Mesendoderm (in vitro differentiated cells): ENCODE results near the gene UNC119B.

Experiments used
- DNase-seq: peaks from one replicate; pipeline ENCODE4 v3.0.0; 2013
- H2AK5ac ChIP-seq: 2 replicates; pipeline ENCODE4 v1.6.1; 2013; ENCODE audit warnings: low read length, inconsistent platforms
- H2BK120ac ChIP-seq: 2 replicates; pipeline ENCODE4 v1.6.1; 2013; ENCODE audit warnings: low read depth, mild to moderate bottlenecking, low read length, moderate library complexity, mixed read lengths
- H2BK15ac ChIP-seq: replicated peaks from 2 replicates; pipeline ENCODE4 v1.6.1; 2013; ENCODE audit warnings: low read depth, mild to moderate bottlenecking, moderate library complexity
- H2BK5ac ChIP-seq: 2 replicates; pipeline ENCODE4 v1.6.1; 2013; ENCODE audit warnings: low read length, inconsistent platforms
- H3K18ac ChIP-seq: 2 replicates; pipeline ENCODE4 v1.6.1; 2013; ENCODE audit warnings: mild to moderate bottlenecking, low read length, mixed read lengths
- H3K23ac ChIP-seq: one replicate; pipeline ENCODE4 v1.6.1; 2013; ENCODE audit warnings: low read length
- H3K27ac ChIP-seq: 2 replicates; pipeline ENCODE4 v1.5.1; 2013; ENCODE audit warnings: low read depth, mild to moderate bottlenecking, inconsistent platforms, low read length, moderate library complexity
- H3K27me3 ChIP-seq: 2 replicates; pipeline ENCODE4 v1.6.1; 2013; ENCODE audit warnings: low read length, control low read depth, mild to moderate bottlenecking, inconsistent platforms; ENCODE audit not compliant: insufficient read depth, poor library complexity
- H3K36me3 ChIP-seq: 2 replicates; pipeline ENCODE4 v1.6.1; 2013; ENCODE audit warnings: low read length, inconsistent platforms; ENCODE audit not compliant: control insufficient read depth, insufficient read depth
- H3K4ac ChIP-seq: one replicate; pipeline ENCODE4 v1.6.1; 2013; ENCODE audit warnings: low read depth, mild to moderate bottlenecking, low read length, moderate library complexity
- H3K4me1 ChIP-seq: 2 replicates; pipeline ENCODE4 v1.6.1; 2013; ENCODE audit warnings: low read depth, low read length, inconsistent platforms; ENCODE audit not compliant: control insufficient read depth
- H3K4me2 ChIP-seq: 2 replicates; pipeline ENCODE4 v1.6.1; 2013; ENCODE audit warnings: low read length
- H3K4me3 ChIP-seq: 2 replicates; pipeline ENCODE4 v1.5.1; 2013; ENCODE audit warnings: mild to moderate bottlenecking, low read length
- H3K56ac ChIP-seq: one replicate; pipeline ENCODE4 v1.6.1; 2013; ENCODE audit warnings: low read length
- H3K79me1 ChIP-seq: 2 replicates; pipeline ENCODE4 v1.6.1; 2013; ENCODE audit warnings: low read length, inconsistent platforms
- H3K79me2 ChIP-seq: 2 replicates; pipeline ENCODE4 v1.6.1; 2013; ENCODE audit warnings: mild to moderate bottlenecking, low read length; ENCODE audit not compliant: control insufficient read depth, insufficient read depth
- H3K9ac ChIP-seq: 2 replicates; pipeline ENCODE4 v1.6.1; 2013; ENCODE audit warnings: low read length, inconsistent platforms
- H4K5ac ChIP-seq: one replicate; pipeline ENCODE4 v1.6.1; 2013; ENCODE audit warnings: low read length
- H4K8ac ChIP-seq: one replicate; pipeline ENCODE4 v1.6.1; 2013; ENCODE audit warnings: low read depth, mild to moderate bottlenecking, control low read depth, low read length, moderate library complexity
- WGBS: extraction: QIAGEN DNeasy Blood & Tissue Kit; methylation state at CpG from one replicate; pipeline ENCODE4 v1.1.7; 2013; ENCODE audit warnings: low lambda C conversion rate, missing lambda C conversion rate; ENCODE audit not compliant: insufficient coverage; ENCODE audit errors: extremely low coverage; 5-methylcytosine and 5-hydroxymethylcytosine counted together

Gene UNC119B

GRCh38 chr12:120736404-120737331 is 26.4 kb downstream of the UNC119B start:
- no CpG with 5 or more reads among the region's 38 CpGs for WGBS
- no peak overlapping the region for H3K27ac ChIP-seq
- no peak overlapping the region for H2BK120ac ChIP-seq
- DNase-seq: no peak
- no peaks in the 10 kb centered on the region for H3K4me1 ChIP-seq
- H3K56ac ChIP-seq: no peak overlapping the region
- no peak overlapping the region for H3K4ac ChIP-seq
- H3K23ac ChIP-seq: no peak overlapping the region
- no peaks in the 10 kb centered on the region for H3K27me3 ChIP-seq
- H3K79me1 ChIP-seq: no peaks in the 10 kb centered on the region
- H2BK15ac ChIP-seq: no peak overlapping the region
- no peak overlapping the region for H2BK5ac ChIP-seq
- H2AK5ac ChIP-seq: no peak overlapping the region
- H4K8ac ChIP-seq: no peak overlapping the region
- no peak overlapping the region for H3K4me3 ChIP-seq
- no peaks in the 10 kb centered on the region for H3K79me2 ChIP-seq
- no peak overlapping the region for H3K4me2 ChIP-seq
- no peak overlapping the region for H4K5ac ChIP-seq
- H3K36me3 ChIP-seq: no peaks in the 10 kb centered on the region
- no peak overlapping the region for H3K18ac ChIP-seq
- H3K9ac ChIP-seq: no peak overlapping the region

GRCh38 chr12:120737557-120738251 is 27.4 kb downstream of the UNC119B start:
- Histone ChIP-seq H3K56ac (no peak overlapping the region), H2BK5ac (no peak overlapping the region), H3K4me3 (no peak overlapping the region), H3K27me3 (no peaks in the 10 kb centered on the region), H3K4ac (no peak overlapping the region), H2BK120ac (no peak overlapping the region), H3K79me2 (no peaks in the 10 kb centered on the region), H3K4me2 (no peak overlapping the region), H2BK15ac (no peak overlapping the region), H3K79me1 (no peaks in the 10 kb centered on the region), H3K36me3 (no peaks in the 10 kb centered on the region), H4K5ac (no peak overlapping the region), H3K27ac (no peak overlapping the region), H3K23ac (no peak overlapping the region), H4K8ac (no peak overlapping the region), H3K18ac (no peak overlapping the region), H3K9ac (no peak overlapping the region), H2AK5ac (no peak overlapping the region), H3K4me1 (no peaks in the 10 kb centered on the region)
- WGBS: no CpG with 5 or more reads among the region's 25 CpGs
- peak; percentile 74 for DNase-seq

- H3K36me3 ChIP-seq: no peaks in the 10 kb centered on the region
- no peak overlapping the region for H3K56ac ChIP-seq
- H3K4me3 ChIP-seq: no peak overlapping the region
- H3K9ac ChIP-seq: no peak overlapping the region
- H4K5ac ChIP-seq: no peak overlapping the region
- no peaks in the 10 kb centered on the region for H3K79me2 ChIP-seq
- no peak for DNase-seq
- no peak overlapping the region for H3K27ac ChIP-seq
- H3K79me1 ChIP-seq: no peaks in the 10 kb centered on the region
- H2AK5ac ChIP-seq: no peak overlapping the region
- H3K4me1 ChIP-seq: no peaks in the 10 kb centered on the region
- no peak overlapping the region for H3K18ac ChIP-seq
- H3K23ac ChIP-seq: no peak overlapping the region
- no peaks in the 10 kb centered on the region for H3K27me3 ChIP-seq
- H4K8ac ChIP-seq: no peak overlapping the region
- H3K4me2 ChIP-seq: no peak overlapping the region
- H2BK5ac ChIP-seq: no peak overlapping the region
- no peak overlapping the region for H2BK120ac ChIP-seq
- WGBS: no CpG with 5 or more reads among the region's 31 CpGs
- no peak overlapping the region for H3K4ac ChIP-seq
- H2BK15ac ChIP-seq: no peak overlapping the region
Observed at GRCh38 chr12:120738252-120739030, 28.2 kb downstream of the UNC119B start.

GRCh38 chr12:120739031-120739762 is 28.9 kb downstream of the UNC119B start:
- Histone ChIP-seq H4K8ac (no peak overlapping the region), H3K18ac (no peak overlapping the region), H3K23ac (no peak overlapping the region), H3K4me3 (no peak overlapping the region), H4K5ac (no peak overlapping the region), H3K9ac (no peak overlapping the region), H3K4me2 (no peak overlapping the region), H3K4me1 (no peaks in the 10 kb centered on the region), H3K79me2 (no peaks in the 10 kb centered on the region), H2BK5ac (no peak overlapping the region), H3K27ac (no peak overlapping the region), H3K56ac (no peak overlapping the region), H3K36me3 (no peaks in the 10 kb centered on the region), H2AK5ac (no peak overlapping the region), H3K27me3 (no peaks in the 10 kb centered on the region), H3K4ac (no peak overlapping the region), H2BK120ac (no peak overlapping the region), H3K79me1 (no peaks in the 10 kb centered on the region), H2BK15ac (no peak overlapping the region)
- DNase-seq: no peak
- WGBS: no CpG with 5 or more reads among the region's 38 CpGs

- DNase-seq: no peak
- WGBS: no CpG with 5 or more reads among the region's 16 CpGs
Observed at GRCh38 chr12:120739821-120740613, 29.8 kb downstream of the UNC119B start.

More at GRCh38 chr12:120739821-120740613, 29.8 kb downstream of the UNC119B start:
- Histone ChIP-seq H3K23ac (no peak overlapping the region), H3K79me2 (no peaks in the 10 kb centered on the region), H3K27ac (no peak overlapping the region), H3K27me3 (no peaks in the 10 kb centered on the region), H4K5ac (no peak overlapping the region), H4K8ac (no peak overlapping the region), H3K4me2 (no peak overlapping the region), H3K56ac (no peak overlapping the region), H2BK120ac (no peak overlapping the region), H3K18ac (no peak overlapping the region), H2AK5ac (no peak overlapping the region), H3K4me1 (no peaks in the 10 kb centered on the region), H2BK5ac (no peak overlapping the region), H3K4me3 (no peak overlapping the region), H3K36me3 (no peaks in the 10 kb centered on the region), H3K9ac (no peak overlapping the region), H3K79me1 (no peaks in the 10 kb centered on the region), H2BK15ac (no peak overlapping the region), H3K4ac (no peak overlapping the region)
